Astrocyte (in vitro differentiated cells and primary cell): ENCODE data around the gene ZMAT2.
"Not testable (repeated sequence)": the region's sequence is repeated elsewhere in the genome, so short reads cannot be mapped to it uniquely, and the experiment has no call there.

Experiments
- EZH2 ChIP-seq: IDR thresholded peaks from 2 replicates; pipeline ENCODE4 v1.6.1; 2012; ENCODE audit warnings: mild to moderate bottlenecking, low read length, inconsistent platforms; ENCODE audit not compliant: insufficient read depth
- TF ChIP-seq, protein P1 (sequence below): IDR thresholded peaks from 2 replicates; pipeline ENCODE4 v1.5.1; 2011; ENCODE audit warnings: low read depth, mild to moderate bottlenecking, inconsistent platforms, low read length, moderate library complexity; ENCODE audit not compliant: insufficient read depth

DNA sequence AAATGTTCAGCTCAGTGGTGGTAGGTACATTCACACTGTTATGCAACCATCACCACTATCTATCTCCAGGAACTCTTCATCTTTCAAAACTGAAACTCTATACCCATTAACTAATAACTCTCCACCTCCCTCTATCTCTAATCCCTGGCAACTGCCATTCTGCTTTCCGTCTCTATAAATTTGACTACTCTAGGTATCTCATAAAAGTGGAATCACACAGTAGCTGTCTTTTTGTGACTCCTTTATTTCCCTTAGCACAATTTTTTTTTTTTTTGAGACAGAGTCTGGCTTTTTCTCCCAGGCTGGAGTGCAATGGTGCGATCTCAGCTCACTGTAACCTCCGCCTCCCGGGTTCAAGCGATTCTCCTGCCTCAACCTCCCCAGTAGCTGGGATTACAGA lies 21.1 kb downstream of the ZMAT2 start:
- TF ChIP-seq, protein P1, sequence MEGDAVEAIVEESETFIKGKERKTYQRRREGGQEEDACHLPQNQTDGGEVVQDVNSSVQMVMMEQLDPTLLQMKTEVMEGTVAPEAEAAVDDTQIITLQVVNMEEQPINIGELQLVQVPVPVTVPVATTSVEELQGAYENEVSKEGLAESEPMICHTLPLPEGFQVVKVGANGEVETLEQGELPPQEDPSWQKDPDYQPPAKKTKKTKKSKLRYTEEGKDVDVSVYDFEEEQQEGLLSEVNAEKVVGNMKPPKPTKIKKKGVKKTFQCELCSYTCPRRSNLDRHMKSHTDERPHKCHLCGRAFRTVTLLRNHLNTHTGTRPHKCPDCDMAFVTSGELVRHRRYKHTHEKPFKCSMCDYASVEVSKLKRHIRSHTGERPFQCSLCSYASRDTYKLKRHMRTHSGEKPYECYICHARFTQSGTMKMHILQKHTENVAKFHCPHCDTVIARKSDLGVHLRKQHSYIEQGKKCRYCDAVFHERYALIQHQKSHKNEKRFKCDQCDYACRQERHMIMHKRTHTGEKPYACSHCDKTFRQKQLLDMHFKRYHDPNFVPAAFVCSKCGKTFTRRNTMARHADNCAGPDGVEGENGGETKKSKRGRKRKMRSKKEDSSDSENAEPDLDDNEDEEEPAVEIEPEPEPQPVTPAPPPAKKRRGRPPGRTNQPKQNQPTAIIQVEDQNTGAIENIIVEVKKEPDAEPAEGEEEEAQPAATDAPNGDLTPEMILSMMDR, result not testable (repeated sequence)
- TF ChIP-seq EZH2, result not testable (repeated sequence)
